Stimulated activated CD8-positive, alpha-beta memory T cell treated with anti-CD3 and anti-CD28 coated beads, Interleukin-15, amount 100 ng/mL, for 4 hours (primary cell): Measurements from ENCODE around the gene IL5.

ENCODE experiments used
- DNase-seq, 2 donors: peaks; one replicate each; pipeline ENCODE4 v3.0.0-alpha.2; 2020; ENCODE audit warnings: low read depth in 2 of 2

Gene IL5

GRCh38 chr5:132498152-132498551 is 45.2 kb downstream of the IL5 start:
- DNase-seq, result no peak

- DNase-seq, result no peak
These were observed 45.8 kb downstream of the IL5 start for GRCh38 chr5:132497488-132497997.

GRCh38 chr5:132496631-132497487 is 46.5 kb downstream of the IL5 start:
- DNase-seq, result peak in 1 of 2 donors; percentile 60

GRCh38 chr5:132496191-132496630 is 47.1 kb downstream of the IL5 start:
- DNase-seq, result peak; percentile 78 to 90

DNA sequence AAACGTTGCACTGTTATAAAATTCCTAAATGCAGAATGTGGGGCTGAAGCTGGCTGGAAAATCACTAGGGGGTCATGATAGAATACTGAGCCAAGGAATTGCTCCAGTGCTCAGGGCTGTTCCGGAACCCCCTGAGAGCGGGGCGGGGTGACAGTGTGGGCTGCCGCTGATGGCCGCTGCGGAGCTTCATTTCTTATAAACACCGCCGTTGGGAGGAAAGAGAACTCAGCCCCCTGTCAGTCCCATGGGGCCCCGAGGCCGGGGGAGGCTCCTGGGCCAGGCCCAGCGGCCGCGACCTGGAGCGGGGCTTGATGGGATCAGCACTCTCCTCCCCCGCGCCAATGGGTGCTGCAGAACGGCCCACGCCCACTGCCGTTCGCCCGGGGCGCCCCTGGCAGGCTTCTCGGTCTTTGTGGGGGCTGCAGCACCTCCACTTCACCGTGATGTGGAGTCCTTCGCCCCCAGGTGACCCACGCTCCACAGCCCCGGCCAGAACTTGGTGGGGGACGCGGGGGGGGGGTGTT is 47.6 kb downstream of the IL5 start:
- DNase-seq, result peak; percentile 77 to 86

DNA sequence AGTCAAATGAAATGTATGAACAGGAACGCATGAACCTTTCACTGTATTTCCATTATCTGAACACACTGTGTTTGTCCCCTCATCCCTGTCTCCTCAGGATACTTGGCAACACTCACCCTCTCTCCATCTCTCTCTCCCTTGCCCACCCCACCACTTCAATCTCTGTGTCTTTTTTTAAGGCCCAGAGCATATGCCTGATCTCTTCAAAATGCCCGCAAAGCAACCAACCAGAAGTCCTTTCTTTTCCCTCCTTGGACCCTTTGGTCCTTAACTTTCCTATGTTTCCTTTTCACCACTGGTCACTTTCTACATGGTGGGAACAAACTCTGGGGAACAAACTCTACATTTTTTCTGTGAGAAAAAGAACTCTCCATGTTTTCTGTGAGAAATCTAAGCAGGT is 49.5 kb downstream of the IL5 start:
- DNase-seq, result no peak

DNA sequence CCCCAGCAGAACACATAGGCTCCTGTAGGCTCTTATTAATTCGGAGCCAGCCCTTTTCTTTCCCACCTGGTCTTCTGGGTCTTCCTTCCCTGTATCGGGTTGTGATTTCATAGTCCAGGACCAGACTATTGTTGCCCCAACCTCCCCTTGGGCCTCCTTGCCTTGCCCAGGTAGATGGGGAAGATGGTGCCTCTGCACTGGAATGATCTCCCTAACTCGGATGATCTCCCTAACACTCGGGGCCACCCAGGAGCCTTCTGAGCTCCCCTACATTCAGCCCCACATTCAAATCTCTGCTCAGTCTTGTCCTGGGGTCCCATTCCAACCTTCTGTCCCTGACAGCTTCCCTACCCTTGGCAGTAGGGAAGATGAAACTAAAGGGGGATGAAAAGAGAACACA is 50.1 kb downstream of the IL5 start:
- no peak for DNase-seq

- no peak for DNase-seq
These were observed 50.8 kb downstream of the IL5 start for GRCh38 chr5:132492386-132493125.
